Osteoblast (primary cell): ENCODE measurements around the gene TFDP2. TPM values are rescaled to one million over a fixed set of nuclear protein-coding genes. Genes with fewer than 3 reads are reported as not detected.

Experiments
- DNase-seq: peaks from one replicate; pipeline ENCODE4 v3.0.0; 2011; ENCODE audit warnings: low spot score, mixed read lengths; ENCODE audit not compliant: insufficient read length; ENCODE audit errors: missing footprints
- H2AFZ ChIP-seq: 2 replicates; pipeline ENCODE4 v1.6.0; 2011; ENCODE audit warnings: mild to moderate bottlenecking, low read length
- H3K27ac ChIP-seq: 2 replicates; pipeline ENCODE4 v1.5.1; 2011; ENCODE audit warnings: mild to moderate bottlenecking, low read depth, low read length, moderate library complexity
- H3K27me3 ChIP-seq: 2 replicates; pipeline ENCODE4 v1.6.0; 2012; ENCODE audit warnings: mild to moderate bottlenecking, control low read depth, inconsistent platforms, low read length, moderate library complexity; ENCODE audit not compliant: insufficient read depth
- H3K36me3 ChIP-seq: 2 replicates; pipeline ENCODE4 v1.5.1; 2011; ENCODE audit warnings: mild to moderate bottlenecking, low read length, control low read depth, moderate library complexity; ENCODE audit not compliant: insufficient read depth
- H3K4me1 ChIP-seq: 2 replicates; pipeline ENCODE4 v1.5.1; 2011; ENCODE audit warnings: mild to moderate bottlenecking, low read length, control low read depth, moderate library complexity; ENCODE audit not compliant: insufficient read depth
- H3K4me2 ChIP-seq: 2 replicates; pipeline ENCODE4 v1.6.0; 2011; ENCODE audit warnings: mild to moderate bottlenecking, low read length; ENCODE audit not compliant: insufficient read depth
- H3K4me3 ChIP-seq: fragments of 200-600 bp; sonication (generic); 3 replicates; pipeline ENCODE4 v1.5.1; 2012; ENCODE audit warnings: mild to moderate bottlenecking, low read length, inconsistent platforms; ENCODE audit not compliant: insufficient read depth
- H3K79me2 ChIP-seq: 2 replicates; pipeline ENCODE4 v1.6.0; 2012; ENCODE audit warnings: mild to moderate bottlenecking, low read length, control low read depth, inconsistent platforms; ENCODE audit not compliant: insufficient read depth
- H3K9me3 ChIP-seq: 2 replicates; pipeline ENCODE4 v1.5.1; 2011; ENCODE audit warnings: low read depth, low read length, control low read depth
- H4K20me1 ChIP-seq: 2 replicates; pipeline ENCODE4 v1.6.0; 2012; ENCODE audit warnings: mild to moderate bottlenecking, low read length, control low read depth; ENCODE audit not compliant: insufficient read depth
- CTCF ChIP-seq: IDR thresholded peaks from 2 replicates; pipeline ENCODE4 v1.5.1; 2011; ENCODE audit warnings: mild to moderate bottlenecking, low read depth, low read length, moderate library complexity; ENCODE audit errors: extremely low read depth
- total RNA-seq: library from RNA; depleted of rRNA; stranded (reverse); fragments of >200 nt; gene quantifications from 2 replicates; pipeline ENCODE4 v1.2.3, GENCODE V29; 2012

TFDP2 gene
- total RNA-seq, 1 donor = 41.6 TPM

- Histone ChIP-seq H3K27me3 (no peaks in the 10 kb centered on the region), H3K9me3 (no peaks in the 10 kb centered on the region), H3K36me3 (no peaks in the 10 kb centered on the region), H3K4me1 (no peaks in the 10 kb centered on the region), H3K27ac (no peak overlapping the region), H3K79me2 (no peaks in the 10 kb centered on the region), H4K20me1 (no peaks in the 10 kb centered on the region), H3K4me2 (no peak overlapping the region), H3K4me3 (no peak overlapping the region), H2AFZ (no peak overlapping the region)
- TF ChIP-seq CTCF = no peak
- no peak for DNase-seq
Observed at GRCh38 chr3:141971571-141971970, 177.8 kb downstream of the TFDP2 start.

- no peaks in the 10 kb centered on the region for H3K27me3 ChIP-seq
- H3K27ac ChIP-seq = no peak overlapping the region
- H3K4me1 ChIP-seq = no peaks in the 10 kb centered on the region
- H3K36me3 ChIP-seq = no peaks in the 10 kb centered on the region
- no peaks in the 10 kb centered on the region for H3K9me3 ChIP-seq
- no peak overlapping the region for H3K4me2 ChIP-seq
- DNase-seq = no peak
- no peak overlapping the region for H2AFZ ChIP-seq
- H3K79me2 ChIP-seq = no peaks in the 10 kb centered on the region
- no peaks in the 10 kb centered on the region for H4K20me1 ChIP-seq
- TF ChIP-seq CTCF = no peak
- H3K4me3 ChIP-seq = no peak overlapping the region
Observed at GRCh38 chr3:141969711-141970110, 179.6 kb downstream of the TFDP2 start.

- no peaks in the 10 kb centered on the region for H3K9me3 ChIP-seq
- no peak overlapping the region for H2AFZ ChIP-seq
- H3K4me1 ChIP-seq = peaks cover 7% of the 10 kb centered on the region
- H4K20me1 ChIP-seq = no peaks in the 10 kb centered on the region
- no peak overlapping the region for H3K27ac ChIP-seq
- no peaks in the 10 kb centered on the region for H3K79me2 ChIP-seq
- no peak overlapping the region for H3K4me2 ChIP-seq
- H3K27me3 ChIP-seq = no peaks in the 10 kb centered on the region
- H3K4me3 ChIP-seq = no peak overlapping the region
- no peak for TF ChIP-seq CTCF
- H3K36me3 ChIP-seq = peaks cover 2% of the 10 kb centered on the region
- no peak for DNase-seq
Observed at GRCh38 chr3:141965471-141965870, 183.9 kb downstream of the TFDP2 start.

GRCh38 chr3:141963301-141963700 is 186.0 kb downstream of the TFDP2 start:
- Histone ChIP-seq H3K27ac (no peak overlapping the region), H3K36me3 (peaks cover 2% of the 10 kb centered on the region), H3K9me3 (no peaks in the 10 kb centered on the region), H3K4me1 (peaks cover 21% of the 10 kb centered on the region), H3K4me2 (no peak overlapping the region), H3K27me3 (no peaks in the 10 kb centered on the region), H3K79me2 (no peaks in the 10 kb centered on the region), H3K4me3 (no peak overlapping the region), H4K20me1 (no peaks in the 10 kb centered on the region), H2AFZ (no peak overlapping the region)
- DNase-seq = no peak
- TF ChIP-seq CTCF = no peak
